Heart right ventricle (tissue), 16 donors: ENCODE measurements around the gene CCDC134. TPM values are rescaled to one million over a fixed set of nuclear protein-coding genes. Genes with fewer than 3 reads are reported as not detected.

Experiments
- ATAC-seq, 8 donors: fragments of 200-7000 bp; cut with Tn5 transposase; one replicate each; pipeline ENCODE4 v1.9.1; 2020; ENCODE audit warnings: mild to moderate bottlenecking in 8 of 8, moderate library complexity in 8 of 8, moderate number of reproducible peaks in 1 of 8
- DNase-seq, 2 donors: peaks; one replicate each; pipeline ENCODE4 v3.0.0-alpha.2; 2020
- H3K27ac ChIP-seq, 10 donors: fragments of 200-600 bp; sonication (generic) in 2 of 10; one replicate each; pipeline versions ENCODE4 v1.5.0 to v1.8.0; 2020 to 2022; ENCODE audit warnings: mild to moderate bottlenecking in 3 of 10
- H3K27me3 ChIP-seq, 7 donors: fragments of 200-600 bp; one replicate each; pipeline ENCODE4 v1.8.0; 2021 to 2022; ENCODE audit warnings: mild to moderate bottlenecking in 2 of 7
- H3K36me3 ChIP-seq, 9 donors: fragments of 200-600 bp; sonication (generic) in 1 of 9; one replicate each; pipeline versions ENCODE4 v1.5.0 to v1.8.0; 2020 to 2022; ENCODE audit warnings: mild to moderate bottlenecking in 2 of 9
- H3K4me1 ChIP-seq, 9 donors: fragments of 200-600 bp; sonication (generic) in 1 of 9; one replicate each; pipeline versions ENCODE4 v1.5.0 to v1.8.0; 2020 to 2022; ENCODE audit warnings: mild to moderate bottlenecking in 4 of 9
- H3K4me3 ChIP-seq, 10 donors: fragments of 200-600 bp; sonication (generic) in 2 of 10; one replicate each; pipeline versions ENCODE4 v1.5.0 to v1.8.0; 2020 to 2022; ENCODE audit warnings: mild to moderate bottlenecking in 7 of 10, moderate library complexity in 2 of 10
- H3K9me3 ChIP-seq, 11 donors: fragments of 200-600 bp in 10 of 11; sonication (generic) in 2 of 11; one replicate each; pipeline versions ENCODE4 v1.5.0 to v1.8.0; 2013 to 2022; ENCODE audit warnings: mild to moderate bottlenecking in 2 of 11, control low read depth in 1 of 11, moderate library complexity in 1 of 11
- WGBS, 2 donors: extraction: QIAGEN DNeasy Blood & Tissue Kit; methylation state at CpG; one replicate each; pipeline ENCODE4 v1.1.7; 2013; ENCODE audit warnings: inconsistent platforms in 1 of 2; 5-methylcytosine and 5-hydroxymethylcytosine counted together
- intact Hi-C, 10 donors: fragments of 100-400 bp; cut with DNase I; formaldehyde crosslinking; loops; one replicate each; pipeline versions ENCODE4 v1.11.1 to v1.14.2; 2022
- polyA plus RNA-seq, 2 donors: library from polyadenylated mRNA; stranded (reverse); fragments of 200-250 nt; gene quantifications; one replicate each; pipeline ENCODE4 v1.2.3, GENCODE V29; 2013
- total RNA-seq, 10 donors: library from RNA; stranded (reverse); fragmentation: NEBNext Ultra II Directional in 3 of 10; extraction: Animal tissue kit (Norgen Biotek cat#: 25700) in 3 of 10; gene quantifications; one replicate each; pipeline versions ENCODE4 v1.2.1 to v1.2.4, GENCODE V29; 2021 to 2023
- TF ChIP-seq, protein P1 (sequence below), 9 donors: fragments of 200-600 bp; sonication (generic) in 2 of 9; IDR thresholded peaks; one replicate each; pipeline versions ENCODE4 v1.5.0 to v1.8.0; 2021 to 2022; ENCODE audit warnings: antibody characterized with exemption in 9 of 9, mild to moderate bottlenecking in 5 of 9, moderate library complexity in 1 of 9
- donor health status: Arrhythmogenic right ventricular cardiomyopathy.
- donor health status: ischemic (EF 13 %, LVEDD 7.1; RV severe dilation, severe dysfunction).
- donor health status: healthy with polysubstance abuse.
- donor health status: DM: no; HTN: yes; CAD: no.
- donor health status: DM: no; HTN: no; CAD: no.
- donor health status: ischemic (EF 25% LVEDD 6.9; RV normal size, moderate dysfunction).
- donor health status: ischemic (EF 25% LVEDD 5.7; RV mildly dilated, moderate dysfunction).
- donor health status: healthy.
- donor health status: DM: yes; HTN: yes; CAD: no.
- donor health status: Ischemic cardiomyopathy.
- donor health status: ischemic (EF 35%, LVEDD 5.7; RV mildly dilated, moderate dysfunction).
- donor health status: nonischemic (EF 11% LVEDD 7.7; RV severe dilation, severe dysfunction).
- donor health status: DM: yes; HTN: yes; CAD: no.
- donor health status: PGD.
- donor health status: ischemic (EF 29% LVEDD 5.4; RV normal size, mild dysfunction).
- donor health status: nonischemic (EF 23%, LVEDD 6.1; RV moderate dilation, normal function).

CCDC134 gene
- total and polyA plus RNA-seq, 12 donors: 1.2 to 7.3 (median 3.8) TPM

DNA sequence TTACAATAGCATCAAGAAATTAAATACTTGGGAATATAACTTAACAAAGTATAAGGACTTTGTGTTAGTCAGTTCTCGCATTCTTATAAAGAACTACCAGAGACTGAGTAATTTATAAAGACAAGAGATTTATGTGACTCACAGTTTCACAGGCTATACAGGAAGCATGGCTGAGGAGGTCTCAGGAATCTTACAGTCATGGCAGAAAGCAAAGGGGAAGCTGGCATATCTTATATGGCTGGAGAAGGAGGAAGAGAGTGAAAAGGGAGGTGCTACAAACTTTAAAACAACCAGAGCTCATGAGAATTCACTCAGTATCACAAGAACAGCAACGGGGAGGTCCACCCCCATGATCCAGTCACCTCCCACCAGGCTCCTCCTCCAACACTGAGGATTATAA is 32.0 kb upstream of the CCDC134 start:
- H3K27ac ChIP-seq: peak overlapping the region in 1 of 10 donors; percentile 15
- ATAC-seq (no peak), DNase-seq (no peak)
- WGBS, 2 donors: 54 to 67% methylated on average over 2 of the region's 2 CpGs
- no peak overlapping the region for H3K4me3 ChIP-seq
- peaks cover 0 to 7% (median 0%) of the 10 kb centered on the region in 9 donors for H3K4me1 ChIP-seq
- H3K36me3 ChIP-seq: no peaks in the 10 kb centered on the region
- TF ChIP-seq, protein P1, sequence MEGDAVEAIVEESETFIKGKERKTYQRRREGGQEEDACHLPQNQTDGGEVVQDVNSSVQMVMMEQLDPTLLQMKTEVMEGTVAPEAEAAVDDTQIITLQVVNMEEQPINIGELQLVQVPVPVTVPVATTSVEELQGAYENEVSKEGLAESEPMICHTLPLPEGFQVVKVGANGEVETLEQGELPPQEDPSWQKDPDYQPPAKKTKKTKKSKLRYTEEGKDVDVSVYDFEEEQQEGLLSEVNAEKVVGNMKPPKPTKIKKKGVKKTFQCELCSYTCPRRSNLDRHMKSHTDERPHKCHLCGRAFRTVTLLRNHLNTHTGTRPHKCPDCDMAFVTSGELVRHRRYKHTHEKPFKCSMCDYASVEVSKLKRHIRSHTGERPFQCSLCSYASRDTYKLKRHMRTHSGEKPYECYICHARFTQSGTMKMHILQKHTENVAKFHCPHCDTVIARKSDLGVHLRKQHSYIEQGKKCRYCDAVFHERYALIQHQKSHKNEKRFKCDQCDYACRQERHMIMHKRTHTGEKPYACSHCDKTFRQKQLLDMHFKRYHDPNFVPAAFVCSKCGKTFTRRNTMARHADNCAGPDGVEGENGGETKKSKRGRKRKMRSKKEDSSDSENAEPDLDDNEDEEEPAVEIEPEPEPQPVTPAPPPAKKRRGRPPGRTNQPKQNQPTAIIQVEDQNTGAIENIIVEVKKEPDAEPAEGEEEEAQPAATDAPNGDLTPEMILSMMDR (IDR thresholded peaks at IDR 0.05): no peak
- H3K27me3 ChIP-seq: peaks cover 0 to 8% (median 0%) of the 10 kb centered on the region in 7 donors
- intact Hi-C loops: no loop called here
- no peaks in the 10 kb centered on the region for H3K9me3 ChIP-seq

DNA sequence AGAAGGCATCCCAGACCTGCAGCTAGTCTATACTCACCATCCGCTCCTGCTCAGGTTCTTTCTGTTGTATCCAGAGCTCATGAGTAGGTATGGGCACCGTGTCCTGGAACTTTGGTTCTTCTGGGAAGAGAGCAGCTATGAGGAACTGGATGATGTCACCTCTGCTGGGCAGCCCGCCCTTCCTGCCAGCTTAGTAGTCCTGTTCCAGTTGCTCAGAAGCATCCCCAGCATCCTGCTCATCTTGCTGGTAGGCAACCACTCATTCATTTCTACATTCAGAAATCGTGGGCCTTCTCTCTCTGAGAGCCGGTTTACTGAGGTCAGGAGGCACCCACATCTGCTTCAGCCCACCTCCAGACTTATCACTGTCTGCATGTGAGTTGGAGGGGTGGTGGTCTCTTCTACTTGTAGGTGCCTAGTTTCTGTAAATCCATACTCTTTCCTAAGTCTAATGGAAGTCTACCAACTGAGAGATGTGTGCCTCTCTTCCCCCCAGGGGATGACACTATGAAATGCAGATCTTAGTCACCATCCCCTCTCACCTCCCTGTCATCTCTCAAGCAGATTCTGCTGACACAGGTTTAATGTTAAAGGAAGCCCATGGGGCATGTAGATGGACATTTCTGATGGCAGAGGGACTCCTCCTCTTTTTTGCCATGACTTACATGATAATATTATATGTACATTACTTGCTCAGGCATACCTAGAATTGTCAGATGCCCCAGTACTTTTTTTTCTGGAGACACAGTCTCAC is 29.6 kb upstream of the CCDC134 start:
- no peak for ATAC-seq
- Histone ChIP-seq H3K9me3 (no peaks in the 10 kb centered on the region), H3K27me3 (peaks cover 0 to 4% (median 0%) of the 10 kb centered on the region in 7 donors), H3K36me3 (no peaks in the 10 kb centered on the region), H3K4me3 (no peak overlapping the region), H3K27ac (no peak overlapping the region), H3K4me1 (peaks cover 0 to 7% (median 0%) of the 10 kb centered on the region in 9 donors)
- 89 to 90% methylated on average over 5 of the region's 5 CpGs for WGBS, 2 donors
- intact Hi-C loops: no loop called here
- TF ChIP-seq, protein P1 (IDR thresholded peaks at IDR 0.05): no peak
- no peak for DNase-seq

DNA sequence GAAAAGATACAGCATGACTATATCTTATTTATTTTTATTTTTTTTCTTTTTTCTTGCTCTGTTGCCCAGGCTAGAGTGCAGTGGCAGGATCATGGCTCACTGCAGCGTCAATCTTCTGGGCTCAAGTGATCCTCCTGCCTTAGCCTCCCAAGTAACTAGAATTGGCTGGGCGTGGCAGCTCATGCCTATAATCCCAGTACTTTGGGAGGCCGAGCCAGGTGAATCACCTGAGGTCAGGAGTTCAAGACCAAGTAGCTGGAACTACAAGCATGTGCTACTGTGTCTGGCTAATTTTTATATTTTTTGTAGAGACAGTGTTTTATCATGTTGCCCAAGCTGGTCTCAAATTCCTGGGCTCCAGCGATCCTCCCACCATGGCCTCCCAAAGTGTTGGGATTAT is 28.3 kb upstream of the CCDC134 start:
- H3K27ac ChIP-seq: no peak overlapping the region
- H3K36me3 ChIP-seq: no peaks in the 10 kb centered on the region
- intact Hi-C loops: no loop called here
- no peaks in the 10 kb centered on the region for H3K9me3 ChIP-seq
- peaks cover 0 to 7% (median 0%) of the 10 kb centered on the region in 9 donors for H3K4me1 ChIP-seq
- DNase-seq (no peak), ATAC-seq (no peak)
- H3K27me3 ChIP-seq: peaks cover 0 to 4% (median 0%) of the 10 kb centered on the region in 7 donors
- 95 to 97% methylated on average over 4 of the region's 4 CpGs for WGBS, 2 donors
- TF ChIP-seq, protein P1 (IDR thresholded peaks at IDR 0.05): no peak
- H3K4me3 ChIP-seq: no peak overlapping the region

DNA sequence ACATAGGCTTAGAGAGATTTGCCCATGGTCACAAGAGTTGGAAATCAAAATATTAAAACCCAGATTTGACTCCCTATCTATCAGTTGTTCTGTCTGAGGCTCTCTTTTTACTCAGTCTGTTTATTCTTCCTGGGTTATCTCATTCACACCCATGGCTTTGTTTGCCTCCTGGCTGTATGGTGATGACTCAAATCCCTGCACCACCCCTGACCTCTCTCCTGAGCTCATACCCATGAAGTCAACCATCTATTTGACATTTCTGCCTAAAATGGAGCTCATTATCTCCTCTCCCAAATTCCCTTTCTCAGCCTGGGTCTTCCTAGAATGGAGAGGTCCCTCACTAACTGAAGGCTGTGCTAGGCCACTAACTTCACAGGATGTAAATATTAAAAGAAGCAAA is 27.8 kb upstream of the CCDC134 start:
- no peak overlapping the region for H3K4me3 ChIP-seq
- no peak for DNase-seq
- H3K27me3 ChIP-seq: peaks cover 0 to 4% (median 0%) of the 10 kb centered on the region in 7 donors
- intact Hi-C loops: no loop called here
- peaks cover 0 to 7% (median 0%) of the 10 kb centered on the region in 9 donors for H3K4me1 ChIP-seq
- ATAC-seq: no peak
- no peaks in the 10 kb centered on the region for H3K36me3 ChIP-seq
- H3K27ac ChIP-seq: no peak overlapping the region
- TF ChIP-seq, protein P1 (IDR thresholded peaks at IDR 0.05): no peak
- H3K9me3 ChIP-seq: no peaks in the 10 kb centered on the region
